ENCODE results near the gene PIANP.
"Not testable (repeated sequence)": the region's sequence is repeated elsewhere in the genome, so short reads cannot be mapped to it uniquely, and the experiment has no call there.

DNA sequence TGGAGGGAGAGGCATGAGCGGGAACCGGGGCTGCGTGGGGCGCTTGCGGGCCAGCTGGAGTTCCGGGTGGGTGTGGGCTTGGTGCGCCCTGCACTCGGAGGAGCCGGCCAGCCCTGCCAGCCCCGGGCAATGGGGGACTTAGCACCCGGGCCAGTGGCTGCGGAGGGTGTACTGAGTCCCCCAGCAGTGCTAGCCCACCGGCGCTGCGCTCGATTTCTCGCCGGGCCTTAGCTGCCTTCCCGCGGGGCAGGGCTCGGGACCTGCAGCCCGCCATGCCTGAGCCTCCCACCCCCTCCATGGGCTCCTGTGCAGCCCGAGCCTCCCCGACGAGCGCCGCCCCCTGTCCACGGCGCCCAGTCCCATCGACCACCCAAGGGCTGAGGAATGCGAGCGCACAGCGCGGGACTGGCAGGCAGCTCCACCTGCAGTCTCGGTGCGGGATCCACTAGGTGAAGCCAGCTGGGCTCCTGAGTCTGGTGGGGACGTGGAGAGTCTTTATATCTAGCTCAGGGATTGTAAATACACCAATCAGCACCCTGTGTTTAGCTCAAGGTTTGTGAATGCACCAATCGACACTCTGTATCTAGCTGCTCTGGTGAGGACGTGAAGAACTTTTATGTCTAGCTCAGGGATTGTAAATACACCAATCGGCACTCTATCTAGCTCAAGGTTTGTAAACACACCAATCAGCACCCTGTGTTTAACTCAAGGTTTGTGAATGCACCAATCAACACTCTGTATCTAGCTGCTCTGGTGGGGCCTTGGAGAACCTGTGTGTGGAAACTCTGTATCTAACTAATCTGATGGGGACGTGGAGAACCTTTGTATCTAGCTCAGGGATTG lies 15.6 kb upstream of the PIANP start:
- TF ChIP-seq, protein P1, sequence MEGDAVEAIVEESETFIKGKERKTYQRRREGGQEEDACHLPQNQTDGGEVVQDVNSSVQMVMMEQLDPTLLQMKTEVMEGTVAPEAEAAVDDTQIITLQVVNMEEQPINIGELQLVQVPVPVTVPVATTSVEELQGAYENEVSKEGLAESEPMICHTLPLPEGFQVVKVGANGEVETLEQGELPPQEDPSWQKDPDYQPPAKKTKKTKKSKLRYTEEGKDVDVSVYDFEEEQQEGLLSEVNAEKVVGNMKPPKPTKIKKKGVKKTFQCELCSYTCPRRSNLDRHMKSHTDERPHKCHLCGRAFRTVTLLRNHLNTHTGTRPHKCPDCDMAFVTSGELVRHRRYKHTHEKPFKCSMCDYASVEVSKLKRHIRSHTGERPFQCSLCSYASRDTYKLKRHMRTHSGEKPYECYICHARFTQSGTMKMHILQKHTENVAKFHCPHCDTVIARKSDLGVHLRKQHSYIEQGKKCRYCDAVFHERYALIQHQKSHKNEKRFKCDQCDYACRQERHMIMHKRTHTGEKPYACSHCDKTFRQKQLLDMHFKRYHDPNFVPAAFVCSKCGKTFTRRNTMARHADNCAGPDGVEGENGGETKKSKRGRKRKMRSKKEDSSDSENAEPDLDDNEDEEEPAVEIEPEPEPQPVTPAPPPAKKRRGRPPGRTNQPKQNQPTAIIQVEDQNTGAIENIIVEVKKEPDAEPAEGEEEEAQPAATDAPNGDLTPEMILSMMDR (IDR thresholded peaks at IDR 0.05), result not testable (repeated sequence)
- TF ChIP-seq POLR2AphosphoS5 (IDR thresholded peaks at IDR 0.05); POLR2A (IDR thresholded peaks at IDR 0.05; ENCODE audit: low read depth); EP300 (IDR thresholded peaks at IDR 0.05): not testable (repeated sequence)
